Thyroid gland (tissue), 4 donors: Measurements from ENCODE around the gene SYCE3.

Experiments
- CTCF ChIP-seq, 6 experiments: fragments of 200-600 bp in 3 of 6; fragments of 450-650 bp in 3 of 6; sonication (generic) in 3 of 6; IDR thresholded peaks; one replicate each; pipeline ENCODE4 v1.5.1; 2016 to 2019; ENCODE audit warnings: antibody characterized with exemption in 6 of 6, mild to moderate bottlenecking in 2 of 6, inconsistent platforms in 1 of 6, moderate library complexity in 1 of 6
- POLR2A ChIP-seq, 2 donors: fragments of 450-650 bp; IDR thresholded peaks; one replicate each; pipeline ENCODE4 v1.6.1; 2017; ENCODE audit warnings: antibody characterized with exemption in 2 of 2, mild to moderate bottlenecking in 2 of 2, moderate library complexity in 1 of 2

GRCh38 chr22:50604256-50605001, 41.7 kb upstream of the SYCE3 start:
- TF ChIP-seq CTCF (IDR thresholded peaks at IDR 0.05) (no peak), POLR2A (IDR thresholded peaks at IDR 0.05) (no peak)
